NCI-H526 (cell line): ENCODE measurements around the gene CMTM7.

Experiments
- DNase-seq, 2 experiments: peaks; one replicate each; lab custom pipeline; 2025; lab: John Stamatoyannopoulos, UW

The CMTM7 gene

GRCh38 chr3:32414522-32415202 is 23.0 kb downstream of the CMTM7 start:
- no peak for DNase-seq

DNA sequence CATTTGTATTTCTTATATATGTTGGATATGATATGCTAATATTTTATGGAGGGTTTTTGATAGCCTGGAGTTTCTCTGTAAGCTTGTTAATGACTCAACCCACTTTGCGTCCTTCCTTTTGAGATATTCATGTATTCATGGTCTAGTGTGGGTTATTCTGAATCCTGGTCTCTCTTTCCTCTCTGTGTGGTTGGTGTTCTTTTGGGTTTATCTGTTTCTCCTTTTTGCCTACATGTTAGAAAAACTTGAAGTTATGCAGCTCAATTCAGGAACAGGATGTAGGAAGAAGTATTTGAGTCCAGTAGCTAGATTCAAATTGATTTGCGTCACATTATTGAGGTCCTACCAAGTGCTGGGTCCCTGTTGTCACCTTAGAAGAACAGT is 28.1 kb downstream of the CMTM7 start:
- DNase-seq: no peak

- peak in 1 of 2 experiments; percentile 62 for DNase-seq
These were observed 28.7 kb downstream of the CMTM7 start for GRCh38 chr3:32420126-32421038.

DNA sequence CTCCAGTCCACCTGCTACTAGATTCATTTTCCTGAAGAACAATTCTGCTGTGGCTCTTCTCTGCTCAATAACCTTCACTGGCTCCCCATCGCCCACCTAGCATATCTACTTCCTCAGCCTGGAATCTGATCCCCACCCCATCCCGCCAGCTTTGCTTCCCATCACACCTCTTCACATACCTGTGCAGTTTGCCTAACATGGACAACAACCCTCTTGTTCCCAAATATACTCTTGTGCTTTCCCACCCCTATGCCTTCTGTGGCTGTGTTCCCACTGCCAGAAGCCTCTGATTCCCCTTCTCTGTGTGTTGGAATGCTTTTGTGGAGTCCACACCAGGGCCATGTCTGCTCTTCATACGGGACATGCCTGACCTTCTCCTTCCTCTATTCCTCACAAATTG is 29.5 kb downstream of the CMTM7 start:
- no peak for DNase-seq

GRCh38 chr3:32421991-32422859 is 30.6 kb downstream of the CMTM7 start:
- DNase-seq: no peak

GRCh38 chr3:32422943-32423342 is 31.3 kb downstream of the CMTM7 start:
- DNase-seq: no peak

DNA sequence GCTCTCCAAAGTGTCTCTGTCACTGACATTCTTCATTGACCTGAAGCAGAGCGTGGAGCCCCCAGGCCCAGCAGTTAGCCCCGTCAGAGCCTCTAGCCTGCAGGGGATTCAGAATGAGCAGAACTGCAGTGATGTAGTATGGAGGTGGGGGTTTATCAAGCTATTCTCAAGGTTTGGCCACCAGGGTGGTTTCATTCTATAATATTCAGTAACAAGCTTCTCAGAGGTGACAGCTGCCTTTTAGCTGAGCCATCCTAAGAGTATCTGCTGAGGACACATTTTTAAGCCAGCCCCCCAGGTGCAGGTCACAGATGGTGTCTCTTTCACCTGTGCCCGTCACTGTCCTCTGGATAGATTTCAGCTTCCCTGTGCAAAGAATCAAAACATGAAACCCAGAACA is 31.9 kb downstream of the CMTM7 start:
- no peak for DNase-seq

GRCh38 chr3:32423956-32424557 is 32.4 kb downstream of the CMTM7 start:
- no peak for DNase-seq

DNA sequence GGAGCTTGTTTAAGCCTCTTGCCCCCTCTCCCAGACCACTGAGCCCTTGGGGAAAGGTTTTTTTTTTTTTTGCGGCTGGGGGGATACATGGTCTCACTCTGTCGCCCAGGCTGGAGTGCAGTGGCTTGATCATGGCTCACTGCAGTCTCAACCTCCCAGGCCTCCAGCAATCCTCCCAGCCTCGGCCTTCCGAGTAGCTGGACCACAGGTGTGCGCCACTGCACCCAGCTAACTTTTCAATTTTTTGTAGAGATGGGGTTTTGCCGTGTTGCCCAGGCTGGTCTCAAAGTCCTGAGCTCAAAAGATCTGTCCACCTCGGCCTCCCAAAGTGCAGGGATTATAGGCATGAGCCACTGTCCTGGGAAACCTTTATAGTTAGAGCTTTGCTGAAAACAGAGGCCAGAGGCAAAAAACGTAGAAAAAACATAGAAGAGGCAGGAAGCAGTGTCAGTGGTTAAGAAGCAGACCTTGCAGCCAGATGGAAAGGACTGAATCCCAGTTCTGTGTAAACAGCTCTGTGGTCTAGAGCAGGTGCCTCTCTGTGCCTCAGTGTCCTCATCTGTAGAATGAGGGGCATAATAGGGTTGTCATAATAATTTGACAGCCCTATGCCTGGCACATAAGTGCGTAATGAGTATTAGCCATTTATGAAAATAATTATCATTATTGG is 33.1 kb downstream of the CMTM7 start:
- no peak for DNase-seq

DNA sequence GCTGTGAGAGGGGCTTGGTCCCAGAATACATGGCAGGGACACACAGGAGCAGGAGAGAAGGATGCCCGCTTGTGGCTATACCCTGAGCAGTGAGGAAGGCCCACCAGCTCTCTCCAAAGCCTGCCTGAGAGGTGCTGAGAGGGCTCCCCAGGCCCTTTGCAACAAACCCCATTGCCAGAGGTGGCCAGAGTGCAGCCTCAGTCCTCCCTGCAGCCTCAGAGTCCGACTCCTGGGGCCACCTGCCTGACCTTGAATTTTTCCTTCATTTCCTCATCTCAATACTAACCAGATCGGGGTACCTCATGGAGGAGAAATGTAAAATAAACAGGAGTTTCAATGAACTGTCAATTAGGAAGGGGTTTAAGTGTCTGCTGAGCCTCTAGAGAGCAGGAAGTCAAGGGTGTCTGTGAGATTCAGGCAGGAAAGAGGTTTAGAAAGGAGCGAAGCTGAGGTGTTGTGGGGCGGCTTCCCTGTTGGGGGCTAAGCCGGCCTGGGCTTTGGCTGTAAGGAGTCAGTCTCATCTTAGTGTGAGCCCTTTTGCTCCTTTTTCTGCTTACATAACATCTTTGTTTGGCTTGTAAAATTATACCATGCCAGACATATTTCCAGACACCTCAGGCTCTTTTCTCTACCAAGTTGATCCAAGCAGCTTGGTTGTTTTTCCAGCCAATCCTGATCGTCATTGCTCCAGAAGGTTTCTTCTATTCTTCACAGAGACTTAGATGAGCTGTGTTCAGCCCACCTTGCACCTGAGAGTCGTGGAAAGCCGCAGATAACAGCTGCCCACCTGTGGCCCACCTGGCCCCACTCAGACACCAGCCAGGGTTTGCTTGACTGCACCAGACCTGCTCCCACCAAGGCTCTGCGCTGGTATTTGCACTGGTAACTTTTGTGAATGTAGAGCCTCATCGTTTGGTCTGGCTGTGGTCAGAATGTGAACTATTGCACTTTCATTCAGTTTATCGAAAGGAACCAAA is 36.7 kb downstream of the CMTM7 start:
- DNase-seq: no peak

GRCh38 chr3:32430900-32431299 is 39.2 kb downstream of the CMTM7 start:
- no peak for DNase-seq

GRCh38 chr3:32431481-32431880 is 39.8 kb downstream of the CMTM7 start:
- no peak for DNase-seq

DNA sequence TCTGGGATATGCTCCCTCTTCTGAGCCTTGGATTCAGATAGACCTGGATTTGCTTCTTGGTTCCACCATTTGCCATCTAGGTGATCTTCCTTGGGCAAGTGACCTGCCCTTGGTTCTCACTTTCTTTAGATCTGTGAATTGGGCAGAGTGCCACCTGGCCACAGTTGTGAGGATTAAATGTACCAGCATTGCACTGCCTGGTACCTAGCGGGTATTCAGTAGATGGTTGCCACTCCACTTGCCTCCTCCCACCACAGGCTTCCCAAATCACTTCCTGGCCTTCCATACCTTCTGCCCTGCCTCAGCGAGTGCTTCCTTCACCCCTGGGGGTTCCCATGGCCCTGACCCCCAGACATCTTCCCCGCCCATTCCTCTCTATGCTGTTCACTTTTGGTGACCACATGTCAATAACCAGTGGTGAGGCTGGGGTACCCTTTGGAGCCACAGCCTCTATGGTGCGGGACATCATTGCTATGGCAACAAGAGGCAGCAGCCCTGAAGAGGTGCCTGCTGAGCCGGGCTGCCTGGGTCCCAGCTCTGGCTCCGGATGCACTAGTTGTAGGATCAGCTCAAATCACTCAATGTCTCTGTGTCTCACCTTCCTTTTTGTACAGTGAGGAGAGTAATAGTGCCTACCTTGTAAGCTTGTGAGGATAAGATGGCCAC is 40.5 kb downstream of the CMTM7 start:
- no peak for DNase-seq

GRCh38 chr3:32432711-32433530 is 41.3 kb downstream of the CMTM7 start:
- DNase-seq: no peak

GRCh38 chr3:32434206-32434605 is 42.6 kb downstream of the CMTM7 start:
- no peak for DNase-seq

DNA sequence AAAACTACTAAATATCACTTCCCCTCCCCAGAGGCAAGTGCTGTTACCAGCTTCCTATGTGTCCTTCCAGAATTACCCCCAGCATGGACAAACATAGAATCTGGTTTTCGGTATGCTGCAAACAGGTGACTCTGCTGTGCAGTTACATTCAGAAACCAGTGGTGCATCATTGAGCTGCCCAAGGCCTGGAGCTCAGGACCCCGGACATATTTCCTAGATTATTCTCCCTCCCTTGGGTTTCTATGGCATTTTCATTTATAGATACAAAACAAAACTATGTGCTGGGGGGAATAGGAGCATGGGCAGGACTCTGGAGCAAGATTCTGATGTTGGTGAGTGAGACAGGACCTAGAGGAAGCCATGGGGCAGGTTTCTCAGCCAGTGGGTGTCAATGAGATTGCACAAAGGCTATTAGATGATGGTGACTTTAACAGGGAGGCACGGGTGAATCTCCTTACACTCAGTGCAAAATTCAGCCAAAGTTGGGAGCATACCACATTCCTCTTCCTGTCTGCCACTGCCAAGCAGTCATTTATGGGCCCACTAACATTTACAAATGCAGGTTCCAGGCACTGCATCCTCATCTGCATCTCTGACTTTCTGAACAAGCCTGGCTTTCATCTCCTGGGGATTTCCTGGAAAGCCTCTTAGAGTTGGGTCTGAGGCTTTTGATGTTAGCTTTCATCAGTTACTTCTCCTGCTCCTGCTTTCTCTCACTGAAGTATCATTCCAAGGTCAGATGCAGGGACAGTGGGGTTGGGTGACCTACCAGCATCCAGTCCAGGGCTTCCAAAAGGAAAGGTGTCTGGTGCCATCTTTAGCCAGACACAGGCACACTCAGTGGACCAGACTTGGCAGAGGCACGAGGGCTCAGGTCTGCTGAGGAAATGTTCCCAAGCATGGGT is 44.5 kb downstream of the CMTM7 start:
- DNase-seq: no peak

DNA sequence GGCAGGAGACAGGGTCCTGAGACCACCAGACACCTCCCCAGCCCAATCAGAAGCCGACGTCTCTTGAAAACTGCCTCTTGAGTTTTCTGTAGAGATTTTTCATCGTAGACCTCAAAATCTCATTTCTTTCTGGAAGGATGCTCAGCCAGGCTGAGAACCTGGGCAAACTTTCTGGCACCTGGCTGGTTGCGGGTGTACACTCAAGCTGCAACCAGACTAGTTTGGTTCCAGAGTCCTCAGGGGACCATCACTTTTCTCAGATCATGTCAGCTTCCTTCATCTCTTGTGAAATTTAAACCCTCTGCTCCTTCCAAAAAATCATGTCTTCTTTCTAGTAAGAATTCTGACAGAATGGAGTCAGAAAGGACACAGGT is 45.1 kb downstream of the CMTM7 start:
- no peak for DNase-seq

DNA sequence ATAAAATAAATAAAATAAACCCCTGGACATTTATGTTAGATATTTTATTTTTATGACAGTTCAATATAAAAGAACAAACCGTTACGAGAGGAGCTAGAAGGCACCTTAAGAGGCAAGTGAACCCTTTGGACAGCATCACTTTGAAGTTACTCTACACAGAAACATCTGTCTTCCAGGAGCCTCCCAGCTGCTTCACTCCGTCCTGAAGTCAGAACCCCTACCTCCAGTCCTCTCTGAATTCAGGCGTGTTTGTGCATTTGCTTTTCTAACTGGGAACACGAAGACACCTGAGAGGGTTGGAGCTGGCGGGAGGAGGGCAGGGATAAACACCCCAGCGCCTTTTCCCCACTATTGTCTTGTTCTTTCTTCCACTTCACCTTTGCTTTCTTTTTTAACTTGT is 46.2 kb downstream of the CMTM7 start:
- no peak for DNase-seq
